ENCODE results near the gene ARID3B. TPM values are rescaled to one million over a fixed set of nuclear protein-coding genes. Genes with fewer than 3 reads are reported as not detected.
"Not testable (repeated sequence)": the region's sequence is repeated elsewhere in the genome, so short reads cannot be mapped to it uniquely, and the experiment has no call there.

The ARID3B gene
- total RNA-seq, 1 donor from 2014 or later, result 2.0 TPM

GRCh38 chr15:74531144-74531811, 9.7 kb upstream of the ARID3B start:
- Histone ChIP-seq H3K36me3 (no peaks in the 10 kb centered on the region), H3K9me3 (replicated peaks) (no peaks in the 10 kb centered on the region), H3K4me1 (no peaks in the 10 kb centered on the region), H3K4me3 (no peak overlapping the region), H3K27ac (replicated peaks) (no peak overlapping the region), H3K27me3 (ENCODE audit: low read depth) (no peaks in the 10 kb centered on the region)
- intact Hi-C loops (cut with micrococcal nuclease), result no loop called here
- DNase-seq, result no peak
- TF ChIP-seq CTCF (IDR thresholded peaks at IDR 0.05; ENCODE audit: borderline replicate concordance), result no peak

- no peak overlapping the region for H3K27ac ChIP-seq (replicated peaks)
- H3K27me3 ChIP-seq (ENCODE audit: low read depth), result no peaks in the 10 kb centered on the region
- H3K4me1 ChIP-seq, result peaks cover 13% of the 10 kb centered on the region
- TF ChIP-seq CTCF (IDR thresholded peaks at IDR 0.05; ENCODE audit: borderline replicate concordance), result no peak
- no peak for DNase-seq
- no peak overlapping the region for H3K4me3 ChIP-seq
- H3K9me3 ChIP-seq (replicated peaks), result no peaks in the 10 kb centered on the region
- intact Hi-C loops (cut with micrococcal nuclease), result no loop called here
- H3K36me3 ChIP-seq, result no peaks in the 10 kb centered on the region
Measured at GRCh38 chr15:74535388-74536084, 5.5 kb upstream of the ARID3B start.

- Histone ChIP-seq H3K27me3 (ENCODE audit: low read depth) (no peaks in the 10 kb centered on the region), H3K9me3 (replicated peaks) (no peaks in the 10 kb centered on the region), H3K4me1 (peaks cover 29% of the 10 kb centered on the region), H3K4me3 (no peak overlapping the region), H3K36me3 (no peaks in the 10 kb centered on the region), H3K27ac (replicated peaks) (no peak overlapping the region)
- intact Hi-C loops (cut with micrococcal nuclease), result no loop called here
- no peak for DNase-seq
- TF ChIP-seq CTCF (IDR thresholded peaks at IDR 0.05; ENCODE audit: borderline replicate concordance), result no peak
Measured at GRCh38 chr15:74537736-74538135, 3.3 kb upstream of the ARID3B start.

GRCh38 chr15:74539521-74539920, 1.5 kb upstream of the ARID3B start:
- H3K9me3 ChIP-seq (replicated peaks); H3K27ac ChIP-seq (replicated peaks); H3K27me3 ChIP-seq (ENCODE audit: low read depth); DNase-seq; intact Hi-C loops (cut with micrococcal nuclease); H3K36me3 ChIP-seq: not testable (repeated sequence)
- Histone ChIP-seq H3K4me1 (peaks cover 30% of the 10 kb centered on the region), H3K4me3 (peak overlapping the region; percentile 95)

- no peak for DNase-seq
- Histone ChIP-seq H3K4me3 (peak overlapping the region; percentile 95), H3K27me3 (ENCODE audit: low read depth) (no peaks in the 10 kb centered on the region), H3K27ac (replicated peaks) (peak overlapping the region; percentile 50), H3K4me1 (peaks cover 32% of the 10 kb centered on the region), H3K9me3 (replicated peaks) (no peaks in the 10 kb centered on the region), H3K36me3 (no peaks in the 10 kb centered on the region)
- no peak for TF ChIP-seq CTCF (IDR thresholded peaks at IDR 0.05; ENCODE audit: borderline replicate concordance)
- intact Hi-C loops (cut with micrococcal nuclease), result loop anchor here (10.0 kb wide), 1 partner anchor 75 kb away; the partner anchor contains the start of gene CLK3
Measured at GRCh38 chr15:74540161-74540760, 759 bp upstream of the ARID3B start.

All from left ventricle myocardium inferior (tissue), 1 donor.